ENCODE results near the gene KCNA3. TPM values are rescaled to one million over a fixed set of nuclear protein-coding genes. Genes with fewer than 3 reads are reported as not detected.

The KCNA3 gene
- total and polyA plus RNA-seq, 2 of the 8 experiments (the other 6 are each of a cell fraction or from before 2014, with no cell fraction given), result 0.95 to 1.1 TPM

- Histone ChIP-seq H3K18ac (ENCODE audit: extremely low read depth, low read length) (no peak overlapping the region), H2BK15ac (ENCODE audit: low read length) (no peak overlapping the region), H3K14ac (ENCODE audit: insufficient read length) (no peak overlapping the region), H3K4me3 (ENCODE audit: extremely low read depth in 1 of 4, insufficient read depth in 2 of 4, low read depth in 3 of 4, low read length in 4 of 4) (no peak overlapping the region), H4K20me1 (replicated peaks in 1 of 2; ENCODE audit: control insufficient read depth in 1 of 2, insufficient read depth in 2 of 2, low read length in 2 of 2) (no peaks in the 10 kb centered on the region), H2BK12ac (ENCODE audit: low read depth, low read length) (no peak overlapping the region), H3K9me3 (ENCODE audit: insufficient read depth in 2 of 2, low read depth in 1 of 2, low read length in 1 of 2) (no peaks in the 10 kb centered on the region), H4K91ac (replicated peaks; ENCODE audit: insufficient read length, low read length) (no peak overlapping the region), H3K4ac (replicated peaks; ENCODE audit: insufficient read length, low read depth, low read length) (no peak overlapping the region), H3K27ac (ENCODE audit: low read depth, low read length) (no peak overlapping the region), H2BK20ac (ENCODE audit: low read length) (no peak overlapping the region), H3K23me2 (ENCODE audit: low read depth, low read length) (no peaks in the 10 kb centered on the region), H2BK5ac (ENCODE audit: low read depth, low read length) (no peak overlapping the region), H3K23ac (ENCODE audit: insufficient read length) (no peak overlapping the region), H3K79me2 (ENCODE audit: control insufficient read depth in 1 of 2, insufficient read depth in 2 of 2, low read length in 2 of 2) (no peaks in the 10 kb centered on the region), H2AK5ac (ENCODE audit: low read depth, low read length) (no peak overlapping the region), H3K4me1 (replicated peaks in 1 of 4; ENCODE audit: control insufficient read depth in 3 of 4, insufficient read depth in 4 of 4, low read length in 3 of 4) (no peaks in the 10 kb centered on the region), H4K8ac (ENCODE audit: extremely low read depth, insufficient read depth, low read length) (no peak overlapping the region), H2AFZ (ENCODE audit: low read length) (no peak overlapping the region), H3K4me2 (ENCODE audit: insufficient read depth in 1 of 2, low read depth in 2 of 2, low read length in 2 of 2) (no peak overlapping the region), H3K9ac (replicated peaks in 1 of 4; ENCODE audit: extremely low read depth in 1 of 4, low read depth in 3 of 4, low read length in 3 of 4) (no peak overlapping the region), H3K79me1 (ENCODE audit: low read depth, low read length) (no peaks in the 10 kb centered on the region), H3K56ac (replicated peaks; ENCODE audit: insufficient read length, low read depth, low read length) (no peak overlapping the region), H2BK120ac (replicated peaks; ENCODE audit: low read depth, low read length) (no peak overlapping the region), H4K5ac (ENCODE audit: insufficient read length, low read depth, low read length) (no peak overlapping the region), H3K27me3 (replicated peaks in 1 of 4; ENCODE audit: control insufficient read depth in 3 of 4, extremely low read depth in 1 of 4, insufficient read depth in 3 of 4, low read length in 3 of 4) (no peaks in the 10 kb centered on the region), H3K36me3 (ENCODE audit: control insufficient read depth in 2 of 4, insufficient read depth in 4 of 4, low read length in 3 of 4) (no peaks in the 10 kb centered on the region)
- CTCF ChIA-PET (ENCODE audit: partially characterized antibody), result interaction anchor here (0.6 to 1.2 kb wide), 3 partner anchors 14 to 91 kb away, joined by 3 read pairs; no protein-coding TSS in a partner anchor
- TF ChIP-seq ASH2L (IDR thresholded peaks at IDR 0.05; ENCODE audit: low read length) (no peak), PHF8 (conservative IDR thresholded peaks at IDR 0.05; ENCODE audit: low read depth, low read length) (no peak), GTF2F1 (IDR thresholded peaks at IDR 0.05; ENCODE audit: borderline replicate concordance, low read depth, low read length) (no peak), RAD21 (IDR thresholded peaks at IDR 0.05 in 1 of 2, conservative IDR thresholded peaks at IDR 0.05 in 1 of 2; ENCODE audit: low read depth in 2 of 2, low read length in 2 of 2) (no peak), NRF1 (IDR thresholded peaks at IDR 0.05; ENCODE audit: low read depth, low read length) (no peak), CBX5 (IDR thresholded peaks at IDR 0.05; ENCODE audit: low read depth, low read length) (no peak), RXRA (IDR thresholded peaks at IDR 0.05; ENCODE audit: insufficient read depth, low read depth, low read length) (no peak), RFX5 (IDR thresholded peaks at IDR 0.05; ENCODE audit: borderline replicate concordance, low read depth, low read length) (no peak), TAF7 (optimal IDR thresholded peaks at IDR 0.05; ENCODE audit: borderline replicate concordance, low read depth, low read length) (no peak), SP2 (IDR thresholded peaks at IDR 0.05; ENCODE audit: low read length) (no peak), TBP (IDR thresholded peaks at IDR 0.05; ENCODE audit: low read depth, low read length) (no peak), CHD2 (IDR thresholded peaks at IDR 0.05; ENCODE audit: low read length) (no peak), FOSL1 (IDR thresholded peaks at IDR 0.05; ENCODE audit: insufficient read depth, low read depth, low read length) (no peak), EZH2 (IDR thresholded peaks at IDR 0.05; ENCODE audit: low read depth, low read length, severe bottlenecking) (no peak), CEBPB (IDR thresholded peaks at IDR 0.05; ENCODE audit: low read depth, low read length) (no peak)
- POLR2A ChIA-PET (ENCODE audit: partially characterized antibody), result no interaction called here
- DNase-seq (ENCODE audit: low read depth in 1 of 2, low spot score in 2 of 2) (no peak), FAIRE-seq (no peak)
Observed at GRCh38 chr1:110689868-110690267, 15.1 kb upstream of the KCNA3 start.
